Liver (tissue), 9 donors: ENCODE measurements around the gene STK24. TPM values are rescaled to one million over a fixed set of nuclear protein-coding genes. Genes with fewer than 3 reads are reported as not detected.

Experiments
- DNase-seq: peaks from one replicate; pipeline ENCODE4 v3.0.0-alpha.2; 2017; ENCODE audit warnings: low spot score
- H3K27ac ChIP-seq, 2 donors: one replicate each; pipeline ENCODE4 v1.7.0; 2013; ENCODE audit warnings: inconsistent platforms in 2 of 2, low read length in 2 of 2, control low read depth in 1 of 2, low read depth in 1 of 2, mild to moderate bottlenecking in 1 of 2
- H3K27me3 ChIP-seq, 4 donors: one replicate each; pipeline versions ENCODE4 v1.6.1 to v1.7.0; 2013; ENCODE audit warnings: low read length in 3 of 4, inconsistent platforms in 1 of 4, mild to moderate bottlenecking in 1 of 4, moderate library complexity in 1 of 4; ENCODE audit not compliant: control insufficient read depth in 4 of 4, insufficient read depth in 4 of 4
- H3K36me3 ChIP-seq, 4 donors: one replicate each; pipeline versions ENCODE4 v1.6.1 to v1.7.0; 2013; ENCODE audit warnings: low read length in 3 of 4, mild to moderate bottlenecking in 3 of 4, low read depth in 1 of 4, moderate library complexity in 1 of 4; ENCODE audit not compliant: control insufficient read depth in 4 of 4, insufficient read depth in 3 of 4
- H3K4me1 ChIP-seq, 4 donors: one replicate each; pipeline versions ENCODE4 v1.6.1 to v1.7.0; 2013; ENCODE audit warnings: low read length in 3 of 4, mild to moderate bottlenecking in 3 of 4, moderate library complexity in 1 of 4; ENCODE audit not compliant: control insufficient read depth in 4 of 4, insufficient read depth in 4 of 4
- H3K4me3 ChIP-seq, 3 donors: one replicate each; pipeline versions ENCODE4 v1.6.1 to v1.7.0; 2013; ENCODE audit warnings: low read length in 3 of 3, control low read depth in 1 of 3, low read depth in 1 of 3, mild to moderate bottlenecking in 1 of 3
- H3K9ac ChIP-seq, 2 donors: one replicate each; pipeline ENCODE4 v1.7.0; 2013; ENCODE audit warnings: low read length in 2 of 2, mild to moderate bottlenecking in 2 of 2, moderate library complexity in 2 of 2, control low read depth in 1 of 2, low read depth in 1 of 2
- H3K9me3 ChIP-seq, 4 donors: one replicate each; pipeline versions ENCODE4 v1.6.1 to v1.7.0; 2013; ENCODE audit warnings: low read length in 3 of 4; ENCODE audit not compliant: control insufficient read depth in 4 of 4
- ATF3 ChIP-seq: IDR thresholded peaks from 2 replicates; pipeline ENCODE4 v1.6.1; 2016; ENCODE audit warnings: antibody characterized with exemption
- CTCF ChIP-seq: fragments of 150-350 bp; IDR thresholded peaks from 2 replicates; pipeline ENCODE4 v1.5.1; 2017; ENCODE audit warnings: improper control_type of control experiment, low read depth, low read length; ENCODE audit not compliant: missing input control
- EGR1 ChIP-seq, 2 donors: IDR thresholded peaks; 2 replicates each; pipeline ENCODE4 v1.6.1; 2016 to 2018; ENCODE audit warnings: antibody characterized with exemption in 2 of 2, low read depth in 2 of 2
- FOXA1 ChIP-seq: IDR thresholded peaks from 2 replicates; pipeline ENCODE4 v1.6.1; 2016; ENCODE audit warnings: antibody characterized with exemption
- FOXA2 ChIP-seq: IDR thresholded peaks from 2 replicates; pipeline ENCODE4 v1.6.1; 2016; ENCODE audit warnings: antibody characterized with exemption
- GABPA ChIP-seq, 2 donors: IDR thresholded peaks in 1 of 2; conservative IDR thresholded peaks in 1 of 2; 2 replicates each; pipeline ENCODE4 v1.6.1; 2016; ENCODE audit warnings: antibody characterized with exemption in 2 of 2, mild to moderate bottlenecking in 1 of 2, moderate library complexity in 1 of 2
- HNF4A ChIP-seq, 2 donors: conservative IDR thresholded peaks; 2 replicates each; pipeline ENCODE4 v1.6.1; 2016; ENCODE audit warnings: antibody characterized with exemption in 2 of 2, mild to moderate bottlenecking in 2 of 2
- HNF4G ChIP-seq: IDR thresholded peaks from 2 replicates; pipeline ENCODE4 v1.6.1; 2016; ENCODE audit warnings: antibody characterized with exemption
- JUND ChIP-seq, 2 donors: IDR thresholded peaks; 2 replicates each; pipeline ENCODE4 v1.6.1; 2016; ENCODE audit warnings: antibody characterized with exemption in 2 of 2
- MAX ChIP-seq: IDR thresholded peaks from 2 replicates; pipeline ENCODE4 v1.6.1; 2016; ENCODE audit warnings: antibody characterized with exemption
- NR2F2 ChIP-seq: IDR thresholded peaks from 2 replicates; pipeline ENCODE4 v1.6.1; 2016; ENCODE audit warnings: antibody characterized with exemption
- RAD21 ChIP-seq, 2 donors: IDR thresholded peaks; 2 replicates each; pipeline ENCODE4 v1.6.1; 2016; ENCODE audit warnings: antibody characterized with exemption in 2 of 2, mild to moderate bottlenecking in 2 of 2
- REST ChIP-seq: IDR thresholded peaks from 2 replicates; pipeline ENCODE4 v1.6.1; 2016; ENCODE audit warnings: antibody characterized with exemption, mild to moderate bottlenecking
- RXRA ChIP-seq, 2 donors: IDR thresholded peaks; 2 replicates each; pipeline ENCODE4 v1.6.1; 2017 to 2018; ENCODE audit warnings: antibody characterized with exemption in 2 of 2, mild to moderate bottlenecking in 1 of 2
- SP1 ChIP-seq: IDR thresholded peaks from 2 replicates; pipeline ENCODE4 v1.6.1; 2018; ENCODE audit warnings: antibody characterized with exemption, mild to moderate bottlenecking
- YY1 ChIP-seq: IDR thresholded peaks from 2 replicates; pipeline ENCODE4 v1.6.1; 2016; ENCODE audit warnings: antibody characterized with exemption, mild to moderate bottlenecking
- ZBTB33 ChIP-seq: IDR thresholded peaks from 2 replicates; pipeline ENCODE4 v1.6.1; 2016; ENCODE audit warnings: antibody characterized with exemption
- WGBS: extraction: QIAGEN DNeasy Blood & Tissue Kit; methylation state at CpG from one replicate; pipeline ENCODE4 v1.1.7; 2013; 5-methylcytosine and 5-hydroxymethylcytosine counted together
- polyA plus RNA-seq, 2 donors: library from polyadenylated mRNA; stranded (reverse) in 1 of 2; unstranded in 1 of 2; fragments of 200-250 nt in 1 of 2; fragments of >200 nt in 1 of 2; fragmentation: Nextera tagmentation in 1 of 2; extraction: Ambion mirVana in 1 of 2; gene quantifications; one replicate each; pipeline versions ENCODE4 v1.2.1 to v1.2.3, GENCODE V29; 2013 to 2015
- total RNA-seq, 2 donors: library from RNA; depleted of rRNA; stranded (reverse); fragments of >200 nt; gene quantifications; one replicate each; pipeline ENCODE4 v1.2.3, GENCODE V29; 2014
- donor health status: healthy.
- donor health status: healthy.
- donor health status: healthy.
- donor health status: healthy.
- donor health status: healthy.

STK24 gene
- total and polyA plus RNA-seq, 4 donors = 6.4 to 43.3 (median 14.9) TPM

GRCh38 chr13:98443800-98444325 is 133.0 kb downstream of the STK24 start:
- peaks cover 7 to 65% (median 32%) of the 10 kb centered on the region in 4 donors for H3K36me3 ChIP-seq
- no peak overlapping the region for H3K27ac ChIP-seq
- no peaks in the 10 kb centered on the region for H3K9me3 ChIP-seq
- H3K27me3 ChIP-seq = no peaks in the 10 kb centered on the region
- TF ChIP-seq MAX (no peak), ATF3 (no peak), GABPA (IDR thresholded peaks at IDR 0.05 in 1 of 2, conservative IDR thresholded peaks at IDR 0.05 in 1 of 2) (no peak), JUND (IDR thresholded peaks at IDR 0.05) (no peak), EGR1 (IDR thresholded peaks at IDR 0.05; ENCODE audit: low read depth in 2 of 2) (no peak), SP1 (no peak), ZBTB33 (no peak), FOXA1 (no peak), RAD21 (IDR thresholded peaks at IDR 0.05) (no peak), FOXA2 (no peak), RXRA (IDR thresholded peaks at IDR 0.05) (no peak), CTCF (no peak), HNF4A (conservative IDR thresholded peaks at IDR 0.05) (no peak), NR2F2 (no peak), YY1 (no peak), REST (no peak), HNF4G (no peak)
- WGBS = 86% methylated on average over 21 of the region's 21 CpGs
- H3K4me1 ChIP-seq = peaks cover 0 to 3% (median 0%) of the 10 kb centered on the region in 4 donors
- no peak overlapping the region for H3K4me3 ChIP-seq
- DNase-seq = no peak
- H3K9ac ChIP-seq = no peak overlapping the region
